K562 (cell line): ENCODE data around the gene RELL2. TPM values are rescaled to one million over a fixed set of nuclear protein-coding genes. Genes with fewer than 3 reads are reported as not detected.

Experiments used
- BHLHE40 ChIP-seq: IDR thresholded peaks from 2 replicates; pipeline ENCODE4 v1.6.1; 2011; ENCODE audit warnings: low read length, improper control_type of control experiment
- CBX2 ChIP-seq: fragments of 200-600 bp; sonication (generic); IDR thresholded peaks from one replicate; pipeline ENCODE4 v1.6.1; 2012; ENCODE audit warnings: mild to moderate bottlenecking, low read length, inconsistent platforms; ENCODE audit not compliant: insufficient read depth, poor library complexity, severe bottlenecking
- HDAC1 ChIP-seq, 2 experiments: fragments of 450-650 bp; IDR thresholded peaks; 2 replicates each; pipeline ENCODE4 v1.6.1; 2016 to 2017; ENCODE audit warnings: inconsistent platforms in 1 of 2, mild to moderate bottlenecking in 1 of 2, moderate library complexity in 1 of 2
- MEF2A ChIP-seq: IDR thresholded peaks from 2 replicates; pipeline ENCODE4 v1.6.1; 2011; ENCODE audit warnings: low read depth, mild to moderate bottlenecking, low read length, moderate library complexity; ENCODE audit not compliant: control insufficient read depth
- NFIC ChIP-seq: fragments of 450-650 bp; IDR thresholded peaks from 2 replicates; pipeline ENCODE4 v1.6.1; 2017; ENCODE audit warnings: mild to moderate bottlenecking, inconsistent platforms
- NR0B1 ChIP-seq: fragments of 450-650 bp; IDR thresholded peaks from one replicate; pipeline ENCODE4 v1.6.1; 2018; ENCODE audit warnings: mild to moderate bottlenecking, moderate library complexity; ENCODE audit not compliant: partially characterized antibody
- TAF15 ChIP-seq: fragments of 200-400 bp; formaldehyde crosslinking; IDR thresholded peaks from 2 replicates; pipeline ENCODE4 v1.6.1; 2017; ENCODE audit warnings: mild to moderate bottlenecking, low read depth, low read length, moderate library complexity
- TAF9B ChIP-seq: fragments of 450-650 bp; IDR thresholded peaks from 2 replicates; pipeline ENCODE4 v1.6.1; 2018; ENCODE audit warnings: mild to moderate bottlenecking; ENCODE audit not compliant: partially characterized antibody
- ZNF134 ChIP-seq: fragments of 250-450 bp; sonication (Bioruptor Pico); conservative IDR thresholded peaks from 2 replicates; pipeline ENCODE4 v1.4.0; 2020
- ZNF764 ChIP-seq: fragments of 250-450 bp; sonication (Bioruptor Pico); IDR thresholded peaks from 2 replicates; pipeline ENCODE4 v1.4.0; 2020; ENCODE audit warnings: low read depth, mild to moderate bottlenecking, moderate library complexity
- polyA plus RNA-seq, 8 experiments: library from polyadenylated mRNA; depleted of rRNA in 4 of 8; stranded (reverse) in 5 of 8; unstranded in 3 of 8; fragments of >200 nt; fragmentation: Nextera tagmentation in 2 of 8; fragmentation: Illumina TruSeq in 1 of 8; extraction: Ambion mirVana in 2 of 8; extraction: Trizol in 1 of 8; gene quantifications; 2 replicates each; pipeline versions ENCODE4 v1.2.1 to v1.2.3, GENCODE V29; 2011 to 2014; ENCODE audit warnings: inconsistent platforms in 1 of 8, missing spikeins in 1 of 8
- total RNA-seq, 7 experiments: library from RNA; depleted of rRNA in 6 of 7; stranded (reverse); fragments of >200 nt in 6 of 7; fragmentation: Illumina TruSeq in 2 of 7; extraction: Trizol in 2 of 7; gene quantifications; 2 replicates each; pipeline versions ENCODE4 v1.2.1 to v1.2.3, GENCODE V29; 2011 to 2021; ENCODE audit warnings: low replicate concordance in 1 of 7
- TF ChIP-seq, protein P1 (sequence below): fragments of 250-450 bp; sonication (Bioruptor Pico); IDR thresholded peaks from 2 replicates; pipeline ENCODE4 v1.5.0; 2021; ENCODE audit warnings: mild to moderate bottlenecking, borderline replicate concordance
- TF ChIP-seq, protein P2 (sequence below), 2 experiments: fragments of 200-800 bp in 1 of 2; sonication (Bioruptor generic) in 1 of 2; sonication (generic) in 1 of 2; formaldehyde crosslinking in 1 of 2; IDR thresholded peaks in 1 of 2; conservative IDR thresholded peaks in 1 of 2; 2 replicates each; pipeline versions ENCODE4 v1.5.0 to v1.6.1; 2016 to 2020; ENCODE audit warnings: missing compliant biosample characterization in 1 of 2, missing genetic modification characterization in 1 of 2, missing genetic modification reagents in 1 of 2
- TF ChIP-seq, protein P3 (sequence below), 2 experiments: IDR thresholded peaks; 2 replicates each; pipeline ENCODE4 v1.6.1; 2012; ENCODE audit warnings: improper control_type of control experiment in 2 of 2, low read depth in 2 of 2, low read length in 2 of 2, borderline replicate concordance in 1 of 2
- TF ChIP-seq, protein P4 (sequence below): fragments of 450-650 bp; IDR thresholded peaks from 2 replicates; pipeline ENCODE4 v1.6.1; 2016; ENCODE audit warnings: missing biosample characterization, missing genetic modification characterization
- TF ChIP-seq, protein P5 (sequence below): fragments of 450-650 bp; formaldehyde crosslinking; IDR thresholded peaks from 2 replicates; pipeline ENCODE4 v1.4.0; 2022; ENCODE audit warnings: missing genetic modification characterization

Gene RELL2
- total and polyA plus RNA-seq, 9 of the 15 experiments (the other 6 are each of a cell fraction or from before 2014, with no cell fraction given): 0.06 to 36.0 (median 14.3) TPM

GRCh38 chr5:141605523-141606277 lies 31.1 kb upstream of the RELL2 start (continued):
- TF ChIP-seq, protein P1, sequence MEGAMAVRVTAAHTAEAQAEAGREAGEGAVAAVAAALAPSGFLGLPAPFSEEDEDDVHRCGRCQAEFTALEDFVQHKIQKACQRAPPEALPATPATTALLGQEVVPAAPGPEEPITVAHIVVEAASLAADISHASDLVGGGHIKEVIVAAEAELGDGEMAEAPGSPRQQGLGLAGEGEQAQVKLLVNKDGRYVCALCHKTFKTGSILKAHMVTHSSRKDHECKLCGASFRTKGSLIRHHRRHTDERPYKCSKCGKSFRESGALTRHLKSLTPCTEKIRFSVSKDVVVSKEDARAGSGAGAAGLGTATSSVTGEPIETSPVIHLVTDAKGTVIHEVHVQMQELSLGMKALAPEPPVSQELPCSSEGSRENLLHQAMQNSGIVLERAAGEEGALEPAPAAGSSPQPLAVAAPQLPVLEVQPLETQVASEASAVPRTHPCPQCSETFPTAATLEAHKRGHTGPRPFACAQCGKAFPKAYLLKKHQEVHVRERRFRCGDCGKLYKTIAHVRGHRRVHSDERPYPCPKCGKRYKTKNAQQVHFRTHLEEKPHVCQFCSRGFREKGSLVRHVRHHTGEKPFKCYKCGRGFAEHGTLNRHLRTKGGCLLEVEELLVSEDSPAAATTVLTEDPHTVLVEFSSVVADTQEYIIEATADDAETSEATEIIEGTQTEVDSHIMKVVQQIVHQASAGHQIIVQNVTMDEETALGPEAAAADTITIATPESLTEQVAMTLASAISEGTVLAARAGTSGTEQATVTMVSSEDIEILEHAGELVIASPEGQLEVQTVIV (CRISPR knock-in tag): no peak
- TF ChIP-seq, protein P2, sequence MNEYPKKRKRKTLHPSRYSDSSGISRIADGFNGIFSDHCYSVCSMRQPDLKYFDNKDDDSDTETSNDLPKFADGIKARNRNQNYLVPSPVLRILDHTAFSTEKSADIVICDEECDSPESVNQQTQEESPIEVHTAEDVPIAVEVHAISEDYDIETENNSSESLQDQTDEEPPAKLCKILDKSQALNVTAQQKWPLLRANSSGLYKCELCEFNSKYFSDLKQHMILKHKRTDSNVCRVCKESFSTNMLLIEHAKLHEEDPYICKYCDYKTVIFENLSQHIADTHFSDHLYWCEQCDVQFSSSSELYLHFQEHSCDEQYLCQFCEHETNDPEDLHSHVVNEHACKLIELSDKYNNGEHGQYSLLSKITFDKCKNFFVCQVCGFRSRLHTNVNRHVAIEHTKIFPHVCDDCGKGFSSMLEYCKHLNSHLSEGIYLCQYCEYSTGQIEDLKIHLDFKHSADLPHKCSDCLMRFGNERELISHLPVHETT (CRISPR knock-in tag; conservative IDR thresholded peaks at IDR 0.05 in 1 of 2, IDR thresholded peaks at IDR 0.05 in 1 of 2): no peak; a peak in 1 of 4 replicates
- TF ChIP-seq HDAC1 (IDR thresholded peaks at IDR 0.05) (peak in 1 of 2 experiments; percentile 92; a peak in 2 of 4 replicates), ZNF134 (CRISPR knock-in tag) (no peak), TAF15 (no peak), TAF9B (no peak), NR0B1 (no peak), NFIC (peak; percentile 83), ZNF764 (CRISPR knock-in tag) (no peak), BHLHE40 (no peak), CBX2 (no peak), MEF2A (peak; percentile 58)
- TF ChIP-seq, protein P3, sequence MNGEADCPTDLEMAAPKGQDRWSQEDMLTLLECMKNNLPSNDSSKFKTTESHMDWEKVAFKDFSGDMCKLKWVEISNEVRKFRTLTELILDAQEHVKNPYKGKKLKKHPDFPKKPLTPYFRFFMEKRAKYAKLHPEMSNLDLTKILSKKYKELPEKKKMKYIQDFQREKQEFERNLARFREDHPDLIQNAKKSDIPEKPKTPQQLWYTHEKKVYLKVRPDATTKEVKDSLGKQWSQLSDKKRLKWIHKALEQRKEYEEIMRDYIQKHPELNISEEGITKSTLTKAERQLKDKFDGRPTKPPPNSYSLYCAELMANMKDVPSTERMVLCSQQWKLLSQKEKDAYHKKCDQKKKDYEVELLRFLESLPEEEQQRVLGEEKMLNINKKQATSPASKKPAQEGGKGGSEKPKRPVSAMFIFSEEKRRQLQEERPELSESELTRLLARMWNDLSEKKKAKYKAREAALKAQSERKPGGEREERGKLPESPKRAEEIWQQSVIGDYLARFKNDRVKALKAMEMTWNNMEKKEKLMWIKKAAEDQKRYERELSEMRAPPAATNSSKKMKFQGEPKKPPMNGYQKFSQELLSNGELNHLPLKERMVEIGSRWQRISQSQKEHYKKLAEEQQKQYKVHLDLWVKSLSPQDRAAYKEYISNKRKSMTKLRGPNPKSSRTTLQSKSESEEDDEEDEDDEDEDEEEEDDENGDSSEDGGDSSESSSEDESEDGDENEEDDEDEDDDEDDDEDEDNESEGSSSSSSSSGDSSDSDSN (IDR thresholded peaks at IDR 0.05; ENCODE audit: borderline replicate concordance in 1 of 2, low read depth in 2 of 2, low read length in 2 of 2): no peak
- TF ChIP-seq, protein P4, sequence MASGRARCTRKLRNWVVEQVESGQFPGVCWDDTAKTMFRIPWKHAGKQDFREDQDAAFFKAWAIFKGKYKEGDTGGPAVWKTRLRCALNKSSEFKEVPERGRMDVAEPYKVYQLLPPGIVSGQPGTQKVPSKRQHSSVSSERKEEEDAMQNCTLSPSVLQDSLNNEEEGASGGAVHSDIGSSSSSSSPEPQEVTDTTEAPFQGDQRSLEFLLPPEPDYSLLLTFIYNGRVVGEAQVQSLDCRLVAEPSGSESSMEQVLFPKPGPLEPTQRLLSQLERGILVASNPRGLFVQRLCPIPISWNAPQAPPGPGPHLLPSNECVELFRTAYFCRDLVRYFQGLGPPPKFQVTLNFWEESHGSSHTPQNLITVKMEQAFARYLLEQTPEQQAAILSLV (tag): no peak
- TF ChIP-seq, protein P5, sequence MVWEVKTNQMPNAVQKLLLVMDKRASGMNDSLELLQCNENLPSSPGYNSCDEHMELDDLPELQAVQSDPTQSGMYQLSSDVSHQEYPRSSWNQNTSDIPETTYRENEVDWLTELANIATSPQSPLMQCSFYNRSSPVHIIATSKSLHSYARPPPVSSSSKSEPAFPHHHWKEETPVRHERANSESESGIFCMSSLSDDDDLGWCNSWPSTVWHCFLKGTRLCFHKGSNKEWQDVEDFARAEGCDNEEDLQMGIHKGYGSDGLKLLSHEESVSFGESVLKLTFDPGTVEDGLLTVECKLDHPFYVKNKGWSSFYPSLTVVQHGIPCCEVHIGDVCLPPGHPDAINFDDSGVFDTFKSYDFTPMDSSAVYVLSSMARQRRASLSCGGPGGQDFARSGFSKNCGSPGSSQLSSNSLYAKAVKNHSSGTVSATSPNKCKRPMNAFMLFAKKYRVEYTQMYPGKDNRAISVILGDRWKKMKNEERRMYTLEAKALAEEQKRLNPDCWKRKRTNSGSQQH: 0 out of 2 replicates have a peak, but pooled peaks have one; percentile 40
